GM18519 (cell line): ENCODE results near the gene XRCC4.

Experiments
- ATAC-seq: cut with Tn5 transposase; IDR thresholded peaks from one replicate; pipeline ENCODE4 v1.9.1; 2021; ENCODE audit warnings: mild to moderate bottlenecking, moderate library complexity; ENCODE audit not compliant: unreplicated experiment, low FRiP score

XRCC4 gene

DNA sequence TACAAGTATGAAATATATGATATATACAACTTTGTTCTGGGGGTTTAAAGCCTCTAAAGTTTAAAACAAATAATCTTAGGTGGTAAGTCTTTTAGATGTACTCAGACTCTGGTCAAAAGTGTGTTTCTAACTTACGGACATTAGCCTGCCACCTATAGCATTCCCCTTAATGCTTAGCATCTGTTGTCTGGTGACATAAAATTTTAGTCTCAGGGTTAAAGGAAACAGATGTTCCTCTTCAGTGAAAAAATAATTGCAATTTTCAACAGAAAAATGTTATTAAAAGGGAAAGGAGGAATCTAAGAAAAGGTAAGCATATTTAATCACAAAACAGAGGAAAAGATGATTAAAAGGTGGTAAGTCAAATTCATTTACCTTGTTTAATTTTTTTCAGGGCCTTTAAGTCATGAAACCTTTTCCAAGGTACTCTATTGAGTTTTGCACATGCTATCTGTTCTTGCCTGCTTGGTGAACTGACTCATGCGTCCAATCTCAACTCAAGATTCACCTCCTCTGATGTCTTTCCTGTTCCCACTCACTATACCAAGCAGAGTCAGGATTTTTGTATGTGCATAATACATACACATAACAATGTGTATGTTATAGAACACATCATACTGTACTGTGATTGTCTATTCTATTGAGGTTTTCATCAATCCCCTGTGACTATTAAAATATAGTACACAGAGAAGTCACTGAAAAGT lies 8.1 kb upstream of the XRCC4 start:
- ATAC-seq, result no peak

DNA sequence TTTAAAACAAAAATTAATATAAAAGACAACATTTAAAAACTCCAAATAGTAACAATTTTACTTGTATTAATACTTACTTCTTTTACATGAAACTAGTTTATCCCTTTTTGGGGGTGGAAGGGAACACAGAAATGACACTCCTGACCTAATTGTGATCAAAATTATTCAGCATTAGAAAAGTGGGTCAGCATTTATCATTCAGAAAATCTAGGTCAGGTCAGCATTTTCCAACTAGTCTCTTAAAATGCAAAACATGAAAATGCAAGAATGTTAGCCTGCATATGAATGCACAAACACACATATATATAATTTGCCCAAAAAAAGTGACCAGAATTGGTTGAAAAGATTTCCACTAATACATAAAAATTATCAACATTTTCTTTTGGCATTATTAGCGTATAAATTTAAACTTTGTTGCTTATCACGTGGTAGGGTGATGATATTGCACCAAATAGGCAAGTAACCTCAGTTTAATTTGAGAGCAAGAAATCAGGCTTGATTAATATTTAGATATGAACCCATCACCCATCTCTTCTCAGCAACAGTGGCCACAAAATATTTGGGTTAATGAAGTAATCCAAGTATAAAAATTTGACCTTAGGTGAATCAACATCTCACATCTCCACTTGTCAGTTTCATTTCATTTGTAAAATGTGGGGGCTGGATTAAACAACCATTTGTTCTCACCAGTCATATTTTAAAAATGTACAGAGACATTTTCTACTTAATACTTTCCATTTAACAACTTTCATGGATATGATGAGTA lies 5.9 kb upstream of the XRCC4 start:
- no peak for ATAC-seq

DNA sequence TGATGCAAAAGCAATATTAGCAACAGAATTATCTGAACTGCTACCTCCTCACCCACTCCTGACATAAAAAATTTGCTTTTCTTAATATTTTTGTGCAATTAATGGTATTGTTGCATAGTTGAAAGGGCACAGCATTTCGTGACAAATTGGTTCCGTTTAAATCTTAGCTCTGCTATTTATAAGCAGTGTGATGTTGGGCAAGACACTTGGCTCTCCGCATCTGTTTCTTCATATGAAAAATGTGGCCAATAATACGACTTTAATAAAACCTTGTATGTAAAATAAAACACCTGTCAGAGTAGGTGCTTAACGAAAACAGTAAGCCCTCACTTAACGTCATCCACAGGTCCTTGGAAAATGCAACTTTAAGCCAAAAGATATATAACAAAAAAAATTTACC lies 4.4 kb upstream of the XRCC4 start:
- ATAC-seq, result no peak

GRCh38 chr5:83077662-83078261 lies 415 bp downstream of the XRCC4 start:
- ATAC-seq, result no peak

GRCh38 chr5:83082750-83083149 lies 5.4 kb downstream of the XRCC4 start:
- ATAC-seq, result no peak

DNA sequence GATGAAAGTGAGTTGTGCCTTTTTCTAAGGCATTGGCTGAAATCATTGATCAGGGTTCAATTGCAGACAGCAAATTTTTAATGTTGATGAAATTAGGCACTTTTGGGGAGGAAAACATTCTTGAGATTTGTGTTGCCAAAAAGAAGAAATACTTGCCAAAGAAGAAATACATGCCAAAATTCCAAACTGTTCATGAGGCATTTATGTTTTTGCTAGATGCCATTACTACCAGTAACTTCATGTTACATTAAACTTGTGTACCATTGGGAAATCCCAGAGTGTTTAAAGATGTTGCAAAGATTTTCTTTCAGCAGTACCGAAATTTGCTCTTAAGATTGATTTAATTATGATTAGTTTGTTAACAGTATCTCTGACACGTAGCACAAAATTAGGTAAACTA lies 7.0 kb downstream of the XRCC4 start:
- no peak for ATAC-seq

GRCh38 chr5:83085106-83085505 lies 7.8 kb downstream of the XRCC4 start:
- ATAC-seq, result no peak

DNA sequence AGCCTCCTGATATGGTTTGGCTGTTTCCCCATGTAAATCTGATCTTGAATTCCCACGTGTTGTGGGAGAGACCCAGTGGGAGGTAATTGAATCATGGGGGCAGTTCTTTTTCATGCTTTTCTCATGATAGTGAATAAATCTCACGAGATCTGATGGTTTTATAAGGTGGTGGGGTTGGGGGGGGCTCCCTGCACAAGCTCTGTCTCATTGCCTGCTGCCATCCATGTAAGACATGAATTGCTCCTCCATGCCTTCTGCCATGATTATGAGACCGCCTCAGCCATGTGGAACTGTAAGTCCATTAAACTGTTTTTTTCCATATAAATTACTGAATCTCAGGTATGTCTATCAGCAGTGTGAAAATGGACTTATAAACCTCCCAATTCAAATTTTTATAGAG lies 12.8 kb downstream of the XRCC4 start:
- no peak for ATAC-seq

DNA sequence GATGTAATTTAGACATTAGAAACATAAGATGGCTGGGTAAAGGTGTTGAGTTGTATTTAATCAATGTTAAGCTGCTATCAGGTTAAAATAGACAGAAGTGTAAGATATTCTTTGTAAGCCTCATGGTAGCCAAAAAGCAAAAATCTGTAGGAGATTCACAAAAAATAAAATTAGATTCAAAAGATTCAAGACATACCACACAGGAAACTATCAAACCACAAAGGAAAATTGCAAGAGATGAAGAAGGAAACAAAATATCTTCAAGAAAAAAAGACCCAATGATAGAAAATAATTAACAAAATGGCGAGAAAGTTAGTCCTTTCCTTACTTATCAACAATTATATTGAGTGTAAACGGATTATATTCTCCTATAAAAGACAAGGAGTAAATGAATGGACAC lies 15.3 kb downstream of the XRCC4 start:
- ATAC-seq, result no peak

- no peak for ATAC-seq
Observed at GRCh38 chr5:83093692-83094091, 16.3 kb downstream of the XRCC4 start.

DNA sequence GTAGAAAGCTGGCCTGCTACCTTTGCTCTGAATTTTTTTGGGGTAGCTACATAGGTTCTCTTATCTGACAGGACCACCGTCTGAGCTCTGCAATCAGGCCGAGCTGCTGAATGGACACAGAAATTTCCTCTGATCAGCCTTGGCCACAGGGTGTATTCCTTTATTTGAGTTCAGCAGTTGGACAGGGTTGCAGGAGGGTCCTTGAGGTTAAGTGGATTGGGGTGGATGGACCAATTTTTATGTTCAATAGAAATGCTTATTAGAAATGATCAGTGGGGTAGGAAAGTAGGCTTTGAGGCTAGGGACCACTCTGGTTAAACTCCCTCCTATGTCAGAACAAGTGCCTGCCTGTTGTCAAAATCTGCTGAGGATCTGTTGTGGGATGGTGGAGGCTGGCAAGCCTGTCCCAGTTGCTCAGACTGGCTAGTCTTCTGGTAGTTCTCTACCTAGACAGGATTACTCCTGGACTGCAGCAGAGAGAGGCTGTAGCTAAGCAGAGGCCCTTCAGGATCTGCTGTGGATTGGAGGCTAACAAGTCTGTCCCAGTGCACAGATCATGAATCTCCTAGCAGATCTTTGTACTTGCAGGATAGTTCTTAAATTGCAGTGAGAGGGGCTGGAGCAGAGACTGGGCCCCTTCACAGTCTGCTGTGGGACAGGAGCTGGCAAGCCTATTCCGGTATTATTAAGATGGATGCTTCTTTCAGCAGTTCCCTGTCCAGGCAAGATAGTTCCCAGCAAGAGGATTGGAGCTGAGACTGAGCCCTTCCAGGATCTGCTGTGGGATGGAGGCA lies 18.0 kb downstream of the XRCC4 start:
- ATAC-seq, result no peak

GRCh38 chr5:83095957-83096539 lies 18.7 kb downstream of the XRCC4 start:
- ATAC-seq, result no peak

DNA sequence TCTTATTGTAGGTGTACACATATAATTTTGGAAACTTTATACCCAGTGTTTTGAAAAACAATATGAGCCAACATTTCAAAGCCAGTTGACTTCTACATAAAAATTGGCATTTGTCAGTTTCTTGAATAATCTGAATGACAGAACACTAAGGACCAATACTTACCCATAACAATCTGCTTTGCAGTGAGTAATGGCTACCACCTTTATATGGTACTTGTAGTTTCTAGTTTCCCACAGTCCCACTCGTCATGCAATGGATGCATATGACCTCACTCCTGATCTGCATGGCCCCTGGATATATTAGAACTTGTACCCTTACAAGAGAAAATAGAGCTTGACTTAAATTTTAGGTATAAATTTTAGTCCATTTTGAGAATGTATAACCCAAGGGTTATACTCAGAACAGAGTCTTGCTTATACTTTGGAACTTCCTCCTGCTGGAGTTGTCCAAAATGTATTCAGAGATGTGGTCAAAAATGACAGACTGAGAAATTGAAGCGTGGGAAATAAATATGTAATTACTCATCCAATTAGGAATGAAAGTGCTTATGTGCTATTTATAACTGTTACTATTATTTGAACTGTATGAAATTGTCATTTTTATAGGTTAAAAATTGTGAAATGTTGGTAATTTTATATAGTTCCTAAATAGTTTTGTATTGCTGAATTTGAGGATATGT lies 19.5 kb downstream of the XRCC4 start:
- no peak for ATAC-seq

DNA sequence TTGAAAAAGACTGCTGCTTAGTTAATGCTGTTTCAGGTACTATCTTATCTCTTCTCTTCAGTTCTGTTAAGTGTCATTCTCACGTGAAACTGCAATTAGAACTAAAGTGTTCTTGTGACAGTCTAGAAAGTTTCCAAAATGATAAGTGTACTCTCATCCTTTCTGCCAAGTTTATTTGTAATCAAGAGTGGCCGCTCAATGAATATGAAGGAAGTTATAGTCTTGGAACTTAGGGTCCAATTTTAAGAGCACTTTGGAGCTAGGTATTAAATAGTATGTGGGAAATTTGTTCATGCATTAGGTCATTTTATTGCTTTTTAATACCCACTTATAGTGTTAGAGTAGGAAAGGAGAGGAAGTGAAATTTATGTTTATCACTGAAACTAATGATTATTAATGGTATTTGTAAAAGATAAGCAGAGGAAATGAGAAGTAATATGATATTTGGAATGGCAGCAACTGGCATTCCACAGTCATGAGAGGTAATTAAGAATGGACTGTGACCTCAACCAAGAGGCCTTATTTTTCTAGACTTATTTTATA lies 20.4 kb downstream of the XRCC4 start:
- ATAC-seq, result no peak

DNA sequence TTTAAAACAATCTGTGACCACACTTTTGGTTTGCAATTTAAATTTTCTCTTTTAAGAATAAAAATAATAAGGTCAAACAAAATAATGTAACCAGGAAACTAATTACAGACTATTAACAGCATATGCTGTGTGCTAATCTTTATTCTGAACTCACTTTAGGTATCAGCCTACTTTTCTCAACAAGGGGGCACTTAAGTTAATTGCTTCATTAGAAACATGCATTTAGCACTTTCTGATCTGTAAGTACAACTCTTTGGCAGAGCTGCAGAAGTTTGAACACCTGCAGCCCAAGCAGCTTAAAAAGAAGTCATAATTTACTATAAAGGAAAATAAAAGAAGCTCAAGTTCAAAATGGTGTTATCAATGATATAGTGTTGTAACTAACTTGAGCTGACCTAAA lies 21.7 kb downstream of the XRCC4 start:
- ATAC-seq, result no peak

DNA sequence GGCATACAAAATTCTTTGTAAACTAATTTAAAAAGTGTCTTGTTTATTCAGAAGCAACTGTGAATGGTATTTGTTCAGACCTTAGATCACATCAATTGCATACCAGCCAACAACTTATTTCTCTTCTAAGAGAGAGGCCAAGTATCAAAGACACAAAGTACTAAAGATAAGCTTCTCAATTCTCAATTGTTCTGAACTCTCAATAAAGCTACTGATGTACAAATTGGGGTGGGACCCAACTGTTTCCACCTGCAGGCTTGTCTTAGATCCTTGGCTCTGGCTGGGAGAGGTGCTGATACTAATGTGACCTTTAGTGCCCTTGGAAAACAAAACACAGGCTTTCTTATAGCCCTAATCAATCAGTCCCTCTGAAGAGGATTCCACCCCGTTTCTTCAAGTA lies 22.1 kb downstream of the XRCC4 start:
- ATAC-seq, result no peak

- ATAC-seq, result no peak
Observed at GRCh38 chr5:83101514-83101913, 24.2 kb downstream of the XRCC4 start.

- ATAC-seq, result no peak
Observed at GRCh38 chr5:83102364-83102980, 25.1 kb downstream of the XRCC4 start.

DNA sequence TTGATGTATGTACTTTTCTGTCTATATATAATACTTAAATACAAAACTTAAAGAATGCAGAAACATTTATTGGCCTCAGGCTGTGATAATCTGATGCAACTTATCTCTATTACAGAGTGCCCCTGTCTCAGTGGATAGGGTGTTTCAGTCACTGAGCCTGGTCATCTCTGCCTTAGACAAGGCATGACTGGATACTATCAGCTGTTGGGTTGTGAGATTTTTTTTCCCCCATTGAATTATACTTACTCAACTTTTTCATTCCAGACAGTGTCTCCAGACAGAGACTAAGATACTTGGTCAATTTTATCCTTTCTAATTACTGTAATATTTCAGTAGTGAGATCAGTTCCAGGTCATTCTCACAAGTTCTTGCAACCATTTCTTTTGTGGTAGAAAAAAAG lies 26.7 kb downstream of the XRCC4 start:
- no peak for ATAC-seq
